CMK (cell line): ENCODE measurements around the gene AMZ1.
"Not testable (repeated sequence)": the region's sequence is repeated elsewhere in the genome, so short reads cannot be mapped to it uniquely, and the experiment has no call there.

Experiments used
- DNase-seq: peaks from one replicate; pipeline ENCODE4 v3.0.0-alpha.2; 2010; ENCODE audit warnings: low read depth

Gene AMZ1

GRCh38 chr7:2691011-2691707, 3.2 kb downstream of the AMZ1 start:
- no peak for DNase-seq

DNA sequence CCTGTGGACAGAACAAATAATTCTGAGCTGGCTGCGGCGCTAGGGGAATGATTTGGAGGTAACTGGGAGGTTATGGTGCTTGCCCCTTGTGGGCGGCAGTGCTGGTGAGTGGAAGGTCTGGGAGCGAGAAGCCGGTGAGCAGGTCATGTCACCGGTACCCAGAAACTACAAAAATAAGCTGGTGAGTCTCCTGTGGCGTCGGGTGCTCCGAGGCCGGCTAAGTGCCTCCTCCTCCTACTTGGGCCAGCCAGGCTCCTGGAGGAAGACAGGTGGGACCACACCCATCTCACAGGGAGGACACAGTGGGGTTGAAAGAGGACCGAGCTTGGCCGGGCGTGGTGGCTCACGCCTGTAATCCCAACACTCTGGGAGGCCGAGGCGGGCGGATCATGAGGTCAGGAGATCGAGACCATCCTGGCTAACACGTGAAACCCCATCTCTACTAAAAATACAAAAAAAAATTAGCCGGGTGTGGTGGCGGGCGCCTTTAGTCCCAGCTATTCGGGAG, 4.0 kb downstream of the AMZ1 start:
- DNase-seq: not testable (repeated sequence)

- DNase-seq: no peak
These were observed 4.5 kb downstream of the AMZ1 start for GRCh38 chr7:2692543-2692942.

- DNase-seq: not testable (repeated sequence)
These were observed 5.6 kb downstream of the AMZ1 start for GRCh38 chr7:2693420-2694121.

GRCh38 chr7:2694122-2694436, 6.1 kb downstream of the AMZ1 start:
- not testable (repeated sequence) for DNase-seq

DNA sequence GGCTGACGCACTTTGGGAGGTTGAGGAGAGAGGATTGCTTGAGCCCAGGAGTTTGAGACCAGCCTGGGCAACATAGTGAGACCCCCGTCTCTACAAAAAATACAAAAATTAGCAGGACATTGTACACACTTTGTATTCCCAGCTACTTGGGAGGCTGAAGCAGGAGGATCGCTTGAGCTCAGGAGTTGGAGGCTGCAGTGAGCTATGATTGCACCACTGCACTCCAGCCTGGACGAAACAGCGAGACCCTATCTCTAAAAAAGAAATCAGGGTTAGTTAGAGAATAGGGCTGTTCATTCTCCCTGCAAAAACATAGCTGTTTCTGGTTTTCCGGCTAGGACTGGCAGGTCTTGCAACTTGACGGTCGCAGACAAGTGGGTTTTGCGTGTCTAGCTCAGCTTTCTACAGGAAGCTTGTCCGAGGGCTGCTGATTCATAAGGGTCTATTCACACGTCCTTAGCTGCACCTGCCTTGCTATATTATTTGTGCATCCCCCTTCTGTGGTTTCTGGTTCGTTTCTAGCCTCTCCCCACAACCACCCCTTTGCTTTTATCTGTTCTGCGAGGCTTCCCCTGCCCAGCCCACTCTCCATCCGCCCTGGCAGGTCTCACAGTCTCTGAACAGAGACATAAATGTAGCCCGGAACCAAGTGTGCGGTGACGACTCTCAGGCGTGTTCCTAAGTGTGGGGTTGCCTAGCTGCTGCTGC, 10.7 kb downstream of the AMZ1 start:
- no peak for DNase-seq

GRCh38 chr7:2699289-2699620, 11.3 kb downstream of the AMZ1 start:
- no peak for DNase-seq

GRCh38 chr7:2700141-2700850, 12.3 kb downstream of the AMZ1 start:
- DNase-seq: no peak

DNA sequence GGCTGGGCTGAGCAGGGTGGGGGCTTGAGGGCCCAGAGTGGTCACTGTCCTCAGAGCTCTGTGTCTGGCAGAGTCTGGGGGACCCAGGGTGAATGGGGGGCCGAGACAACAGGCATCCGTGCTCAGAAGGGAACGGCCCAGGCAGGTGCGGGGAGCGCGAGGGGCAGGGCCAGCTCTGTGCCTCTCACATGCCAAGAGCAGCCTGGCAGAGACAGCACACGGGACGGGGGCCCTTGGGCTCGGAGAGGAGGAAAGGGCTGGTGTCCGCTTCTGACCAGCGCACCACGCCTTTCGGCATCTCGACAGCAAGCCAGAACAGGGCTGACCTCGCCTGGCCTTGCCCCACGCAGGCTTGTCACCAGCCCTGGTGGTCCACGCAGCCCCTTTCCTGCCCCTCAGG, 13.4 kb downstream of the AMZ1 start:
- no peak for DNase-seq

- DNase-seq: no peak
These were observed 14.0 kb downstream of the AMZ1 start for GRCh38 chr7:2701832-2702593.

- no peak for DNase-seq
These were observed 14.6 kb downstream of the AMZ1 start for GRCh38 chr7:2702594-2702957.

- DNase-seq: no peak
These were observed 17.5 kb downstream of the AMZ1 start for GRCh38 chr7:2705371-2706096.

DNA sequence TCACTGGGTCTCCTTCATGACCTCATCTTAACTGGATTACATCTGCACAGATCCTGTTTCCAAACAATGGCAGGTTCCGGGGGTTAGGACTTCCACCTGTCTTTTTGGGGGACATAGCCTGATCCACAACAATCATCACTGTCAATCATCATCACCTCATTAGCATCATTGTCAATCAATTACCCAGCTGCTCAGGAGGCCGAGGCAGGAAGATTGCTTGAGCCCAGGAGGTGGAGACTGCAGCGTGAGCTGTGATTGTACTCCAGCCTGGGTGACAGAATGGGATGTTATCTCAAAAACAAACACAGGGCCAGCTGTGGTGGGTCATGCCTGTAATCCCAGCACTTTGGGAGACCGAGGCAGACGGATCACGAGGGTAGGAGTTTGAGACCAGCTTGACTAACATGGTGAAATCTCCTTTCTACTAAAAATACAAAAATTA, 18.7 kb downstream of the AMZ1 start:
- DNase-seq: no peak

DNA sequence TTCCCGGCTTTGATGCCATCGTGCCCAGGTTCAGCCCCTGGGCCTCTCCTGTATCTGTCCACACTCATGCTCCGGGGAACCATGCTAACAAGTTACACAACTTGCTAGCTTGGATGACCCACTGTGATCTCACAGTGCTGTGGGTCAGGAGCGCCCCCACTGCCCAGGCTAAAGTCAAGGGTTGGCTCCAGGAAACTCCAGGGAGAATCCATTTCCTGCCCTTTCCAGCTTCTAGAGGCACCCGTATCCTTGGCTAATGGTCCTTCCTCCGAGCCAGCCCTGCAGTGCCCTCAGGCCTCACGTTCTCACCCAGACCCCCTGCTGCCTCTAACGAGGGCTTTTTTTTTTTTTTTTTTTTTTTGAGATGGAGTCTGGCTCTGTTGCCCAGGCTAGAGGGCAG, 19.5 kb downstream of the AMZ1 start:
- DNase-seq: no peak

DNA sequence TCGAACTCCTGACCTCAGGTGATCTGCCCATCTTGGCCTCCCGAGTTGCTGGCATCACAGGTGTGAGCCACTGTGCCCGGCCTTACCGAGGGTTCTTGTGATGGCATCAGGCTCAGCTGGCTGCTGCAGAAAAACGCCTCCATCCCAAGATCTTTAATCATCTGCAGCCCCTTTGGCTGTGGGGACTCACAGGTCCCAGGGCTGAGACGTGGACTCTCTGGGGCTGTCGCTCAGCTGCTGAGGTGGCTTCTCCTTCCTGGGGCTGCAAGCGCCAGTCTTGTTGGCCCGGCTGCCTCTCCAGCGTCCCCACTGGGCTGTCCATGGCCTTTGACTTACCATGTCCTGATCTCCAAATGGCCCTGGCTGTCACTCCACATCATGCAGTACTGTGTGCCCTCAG, 20.0 kb downstream of the AMZ1 start:
- no peak for DNase-seq

GRCh38 chr7:2708547-2709310, 20.7 kb downstream of the AMZ1 start:
- DNase-seq: no peak

DNA sequence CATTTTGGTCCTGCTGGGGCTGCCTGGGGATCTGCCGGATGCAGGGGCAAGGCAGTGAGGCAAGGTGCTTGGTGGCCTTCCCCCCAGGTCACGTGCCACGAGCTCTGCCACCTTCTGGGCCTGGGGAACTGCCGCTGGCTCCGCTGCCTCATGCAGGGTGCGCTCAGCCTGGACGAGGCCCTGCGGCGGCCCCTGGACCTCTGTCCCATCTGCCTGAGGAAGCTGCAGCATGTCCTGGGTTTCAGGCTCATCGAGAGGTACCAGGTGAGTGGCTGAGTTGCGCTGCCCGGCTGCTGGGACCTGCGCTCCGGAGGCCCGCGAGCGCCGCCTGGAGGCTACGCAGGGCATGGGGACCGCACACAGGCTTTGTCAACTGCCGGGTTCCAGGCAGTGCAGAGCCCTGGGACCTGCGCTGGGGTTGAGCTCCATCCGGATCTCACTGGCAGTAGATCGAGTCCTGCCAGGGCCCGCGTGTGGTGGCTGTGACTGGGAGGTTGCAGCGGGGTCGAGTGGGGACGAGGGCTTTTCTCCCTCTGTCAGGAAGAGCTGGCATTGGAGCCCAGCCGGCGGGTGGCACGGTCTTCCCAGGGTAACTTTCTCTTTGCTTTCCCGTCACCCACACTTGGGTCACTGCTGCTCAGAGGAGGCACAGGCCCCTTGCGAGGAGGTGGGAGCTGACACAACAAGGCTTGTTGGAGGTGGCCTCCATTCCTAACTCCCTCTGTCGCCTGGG, 21.7 kb downstream of the AMZ1 start:
- DNase-seq: no peak

- no peak for DNase-seq
These were observed 22.3 kb downstream of the AMZ1 start for GRCh38 chr7:2710286-2710655.

DNA sequence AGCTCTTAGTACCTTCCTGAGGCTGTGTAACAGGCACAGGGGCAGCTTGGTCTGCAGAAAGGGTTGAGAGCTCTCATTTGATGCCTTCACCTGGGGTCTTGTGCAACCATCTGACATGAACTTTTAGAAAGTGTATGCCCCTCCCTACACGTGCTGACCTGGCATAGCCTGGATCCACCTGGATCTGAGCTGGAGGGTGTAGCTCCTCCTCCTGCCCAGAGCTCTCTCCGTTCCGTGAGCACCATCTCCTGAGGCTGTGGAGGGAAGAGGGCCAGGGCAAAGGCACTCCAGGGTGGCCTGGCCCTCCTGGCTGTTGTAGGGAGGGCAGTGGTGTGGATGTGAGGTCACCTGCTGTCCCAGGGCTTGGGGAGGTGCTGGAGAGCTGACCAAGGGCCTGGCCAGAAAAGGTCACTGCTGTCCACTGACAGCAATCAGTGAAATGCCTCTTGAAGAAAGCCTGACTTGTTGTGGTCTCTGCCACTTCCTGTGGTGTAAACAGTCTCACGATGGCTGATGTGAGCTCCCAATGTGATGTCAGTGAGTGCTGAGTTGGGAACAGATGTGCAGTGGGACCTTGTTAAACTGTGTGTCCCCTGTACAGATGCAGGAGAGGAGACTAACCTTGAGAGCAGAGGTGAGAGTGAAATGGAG, 23.0 kb downstream of the AMZ1 start:
- peak; percentile 27 for DNase-seq
